Testis (tissue), 2 donors: ENCODE data around the gene PTBP3.
"Not testable (repeated sequence)": the region's sequence is repeated elsewhere in the genome, so short reads cannot be mapped to it uniquely, and the experiment has no call there.

Experiments
- POLR2A ChIP-seq: fragments of 450-650 bp; IDR thresholded peaks from one replicate; pipeline ENCODE4 v1.6.1; 2017; ENCODE audit warnings: antibody characterized with exemption, mild to moderate bottlenecking, moderate library complexity
- TF ChIP-seq, protein P1 (sequence below), 3 experiments: fragments of 450-650 bp in 2 of 3; fragments of 200-600 bp in 1 of 3; sonication (generic) in 1 of 3; IDR thresholded peaks; one replicate each; pipeline ENCODE4 v1.5.1; 2016 to 2019; ENCODE audit warnings: antibody characterized with exemption in 3 of 3, mild to moderate bottlenecking in 2 of 3, moderate library complexity in 1 of 3

DNA sequence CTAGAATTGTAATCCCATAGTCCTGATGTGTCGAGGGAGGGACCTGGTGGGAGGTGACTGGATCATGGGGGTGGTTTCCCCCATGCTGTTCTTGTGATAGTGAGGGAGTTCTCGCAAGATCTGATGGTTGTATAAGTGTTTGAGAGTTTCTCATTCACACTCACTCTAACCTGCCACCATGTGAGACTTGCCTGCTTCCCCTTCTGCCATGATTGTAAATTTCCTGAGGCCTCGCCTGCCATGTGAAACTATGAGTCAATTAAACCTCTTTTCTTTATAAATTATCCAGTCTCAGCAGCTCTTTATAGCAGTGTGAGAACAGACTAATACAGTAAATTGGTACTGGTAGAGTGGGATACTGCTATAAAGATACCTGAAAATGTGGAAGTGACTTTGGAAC lies 50.6 kb downstream of the PTBP3 start:
- TF ChIP-seq, protein P1, sequence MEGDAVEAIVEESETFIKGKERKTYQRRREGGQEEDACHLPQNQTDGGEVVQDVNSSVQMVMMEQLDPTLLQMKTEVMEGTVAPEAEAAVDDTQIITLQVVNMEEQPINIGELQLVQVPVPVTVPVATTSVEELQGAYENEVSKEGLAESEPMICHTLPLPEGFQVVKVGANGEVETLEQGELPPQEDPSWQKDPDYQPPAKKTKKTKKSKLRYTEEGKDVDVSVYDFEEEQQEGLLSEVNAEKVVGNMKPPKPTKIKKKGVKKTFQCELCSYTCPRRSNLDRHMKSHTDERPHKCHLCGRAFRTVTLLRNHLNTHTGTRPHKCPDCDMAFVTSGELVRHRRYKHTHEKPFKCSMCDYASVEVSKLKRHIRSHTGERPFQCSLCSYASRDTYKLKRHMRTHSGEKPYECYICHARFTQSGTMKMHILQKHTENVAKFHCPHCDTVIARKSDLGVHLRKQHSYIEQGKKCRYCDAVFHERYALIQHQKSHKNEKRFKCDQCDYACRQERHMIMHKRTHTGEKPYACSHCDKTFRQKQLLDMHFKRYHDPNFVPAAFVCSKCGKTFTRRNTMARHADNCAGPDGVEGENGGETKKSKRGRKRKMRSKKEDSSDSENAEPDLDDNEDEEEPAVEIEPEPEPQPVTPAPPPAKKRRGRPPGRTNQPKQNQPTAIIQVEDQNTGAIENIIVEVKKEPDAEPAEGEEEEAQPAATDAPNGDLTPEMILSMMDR (IDR thresholded peaks at IDR 0.05), result not testable (repeated sequence)
- not testable (repeated sequence) for TF ChIP-seq POLR2A
